HG02840 (cell line): ENCODE results near the gene SEMA7A.
A peak's percentile ranks its signal among the peaks of the same experiment; 100 is the strongest.
"Not testable (repeated sequence)": the region's sequence is repeated elsewhere in the genome, so short reads cannot be mapped to it uniquely, and the experiment has no call there.

ENCODE experiments used
- ATAC-seq: cut with Tn5 transposase; IDR thresholded peaks from one replicate; pipeline ENCODE4 v1.9.1; 2021; ENCODE audit warnings: mild to moderate bottlenecking, moderate library complexity, moderate number of reproducible peaks; ENCODE audit not compliant: unreplicated experiment, low FRiP score

SEMA7A gene

DNA sequence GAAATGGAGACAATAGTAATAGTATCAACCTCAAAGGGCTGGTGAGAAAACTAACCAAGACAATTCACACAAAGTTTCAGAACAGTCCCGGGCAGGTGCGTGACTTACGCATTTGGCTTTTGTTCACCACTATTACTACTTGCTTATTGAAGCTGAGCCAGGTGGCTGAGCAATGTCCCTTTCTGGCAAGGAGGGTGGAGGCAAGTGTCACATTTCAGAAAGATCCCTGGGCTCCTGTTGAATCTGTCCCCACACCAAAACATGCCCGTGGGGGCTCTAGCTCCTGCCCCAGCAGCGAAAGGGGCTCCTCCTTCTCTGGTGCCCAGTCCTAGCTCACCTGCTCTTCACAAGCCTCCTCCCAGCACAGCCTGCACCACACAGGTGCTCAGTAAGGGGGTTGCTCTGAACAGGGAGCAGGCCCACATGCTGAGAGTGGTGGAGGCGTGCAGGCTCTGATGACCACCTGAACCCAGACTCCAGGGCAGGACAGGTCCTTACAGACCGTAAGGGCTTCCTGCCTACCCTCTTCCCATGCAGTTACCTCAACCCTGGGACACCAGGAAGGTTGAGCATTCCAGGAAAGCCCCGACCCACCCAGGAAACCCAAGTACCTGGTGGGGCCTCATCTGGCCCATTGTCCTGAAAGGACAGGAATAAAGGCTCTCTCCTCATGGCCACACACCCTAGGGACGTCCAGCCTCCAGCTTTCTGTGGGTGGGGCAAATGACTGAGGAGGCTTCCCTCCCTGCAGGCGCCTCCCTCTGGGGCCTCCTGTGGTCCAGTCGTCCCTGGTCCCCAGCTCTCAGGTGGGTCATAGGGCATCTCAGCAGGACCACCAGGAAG, 32.6 kb downstream of the SEMA7A start:
- no peak for ATAC-seq

GRCh38 chr15:74400313-74400860, 33.4 kb downstream of the SEMA7A start:
- no peak for ATAC-seq

DNA sequence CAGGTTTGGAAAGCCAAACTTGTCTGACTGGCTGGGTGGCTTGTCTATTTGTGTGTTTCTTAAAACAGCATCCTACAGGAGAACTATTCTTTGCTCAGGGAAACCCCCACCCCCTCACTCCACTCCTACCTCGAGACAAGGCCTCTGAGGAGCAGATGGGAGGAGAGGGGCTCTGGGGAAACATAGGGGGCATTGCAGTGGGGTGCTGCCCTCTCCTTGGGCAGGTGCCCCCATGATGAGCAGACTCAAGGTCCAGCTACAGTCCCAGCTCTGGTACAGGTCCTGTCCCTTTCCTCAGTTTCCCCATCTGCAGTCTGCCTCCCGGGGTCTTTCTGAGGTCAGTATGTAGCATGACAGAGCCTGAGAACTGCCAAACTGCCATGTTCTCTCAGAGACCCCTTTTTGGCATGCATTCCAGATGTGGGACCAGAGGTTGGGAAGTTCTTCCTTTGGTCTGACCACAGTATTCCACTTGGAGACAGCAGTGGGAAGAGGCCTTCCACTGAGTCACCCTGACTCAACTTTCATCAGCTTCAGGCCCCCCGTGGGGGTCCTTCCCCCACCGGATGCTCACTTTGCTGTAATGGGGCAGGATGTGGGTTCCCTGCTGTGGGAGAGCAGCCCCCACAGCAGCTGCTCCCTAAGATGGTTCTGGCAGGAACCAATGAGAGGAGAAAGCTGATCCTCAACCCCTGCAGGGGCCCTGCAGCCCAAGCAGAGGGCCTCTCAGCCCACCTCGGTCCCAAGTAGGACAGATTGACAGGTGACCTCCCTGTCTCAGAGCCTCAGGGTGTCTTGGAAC, 34.0 kb downstream of the SEMA7A start:
- ATAC-seq, result no peak

GRCh38 chr15:74399100-74399499, 34.7 kb downstream of the SEMA7A start:
- ATAC-seq, result no peak

GRCh38 chr15:74398183-74398582, 35.6 kb downstream of the SEMA7A start:
- ATAC-seq, result no peak

DNA sequence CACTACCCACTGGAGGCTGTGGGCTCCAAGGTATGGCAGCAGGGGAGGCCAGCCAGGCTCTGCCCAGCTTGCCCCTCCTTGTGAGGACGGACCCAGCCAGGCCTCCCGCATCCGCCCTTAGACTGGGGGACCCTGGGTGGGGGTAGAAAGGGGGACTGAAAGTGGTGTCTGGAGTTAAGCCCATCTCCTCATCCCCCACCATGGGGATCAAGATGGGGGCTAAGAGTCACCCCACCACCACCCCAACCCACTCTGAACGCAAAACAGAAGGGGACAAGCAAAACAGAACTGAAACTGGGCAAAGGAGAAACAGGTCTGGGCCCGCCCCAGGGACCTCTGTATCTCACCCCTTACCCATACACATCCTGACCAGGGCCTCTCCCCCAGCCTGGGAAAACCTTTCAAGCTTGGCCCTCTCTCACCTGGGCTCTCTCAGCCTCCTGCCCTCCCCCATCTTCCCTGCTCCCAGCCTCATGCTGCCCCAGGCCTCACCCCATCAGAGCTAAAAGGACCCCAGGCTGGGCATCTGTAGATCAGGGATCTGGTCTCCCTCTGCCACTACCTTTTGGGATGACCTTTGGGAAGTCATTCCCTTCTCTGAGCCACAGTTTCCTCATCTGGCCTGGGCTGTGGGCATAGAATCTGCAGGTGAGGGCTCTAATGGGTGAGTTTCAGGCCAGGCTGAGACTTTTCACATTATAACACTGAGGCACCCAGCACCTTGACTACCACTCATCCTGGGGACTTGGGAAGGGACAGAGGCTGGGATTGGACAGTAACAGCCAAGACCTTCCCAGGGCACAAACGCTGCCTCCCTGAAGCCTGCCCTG, 36.3 kb downstream of the SEMA7A start:
- no peak for ATAC-seq

DNA sequence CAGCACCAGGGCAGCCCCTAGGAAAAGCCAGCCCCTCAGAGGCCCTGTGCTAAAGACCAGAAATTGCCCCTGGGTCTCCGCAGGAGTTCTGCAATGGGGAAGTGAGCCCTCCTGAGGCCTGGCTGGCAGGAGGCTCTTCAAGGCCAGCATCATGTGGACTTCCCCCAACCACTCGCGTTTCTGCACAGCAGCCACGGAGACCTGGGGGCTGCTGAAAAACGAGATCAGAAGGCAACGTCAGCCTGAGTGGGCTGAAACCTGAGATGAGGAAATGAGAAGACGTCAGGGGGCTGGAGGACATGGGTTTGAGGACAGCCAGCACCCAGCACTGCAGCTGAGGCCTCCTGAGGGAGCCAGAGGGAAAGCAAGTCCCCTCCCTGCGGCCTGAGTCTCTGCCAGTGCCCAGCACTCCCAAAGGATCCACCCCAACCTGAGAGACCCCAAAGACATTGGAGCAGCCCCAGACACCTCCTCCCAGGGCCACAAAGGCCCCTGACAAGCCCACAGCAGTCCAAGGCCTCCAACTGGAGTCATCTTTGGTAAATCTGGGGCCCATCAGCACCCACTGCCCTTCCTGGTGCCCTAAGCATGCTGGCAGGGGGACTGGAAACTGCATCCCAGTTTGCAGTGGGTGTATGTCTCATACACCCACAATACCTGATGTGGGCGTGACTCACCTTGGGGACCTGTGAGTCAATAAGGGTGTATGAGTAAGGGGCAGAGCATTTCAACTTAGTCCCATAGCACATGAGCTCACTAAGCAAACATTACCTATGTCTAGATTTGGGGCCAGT, 37.1 kb downstream of the SEMA7A start:
- peak; percentile 31 for ATAC-seq

DNA sequence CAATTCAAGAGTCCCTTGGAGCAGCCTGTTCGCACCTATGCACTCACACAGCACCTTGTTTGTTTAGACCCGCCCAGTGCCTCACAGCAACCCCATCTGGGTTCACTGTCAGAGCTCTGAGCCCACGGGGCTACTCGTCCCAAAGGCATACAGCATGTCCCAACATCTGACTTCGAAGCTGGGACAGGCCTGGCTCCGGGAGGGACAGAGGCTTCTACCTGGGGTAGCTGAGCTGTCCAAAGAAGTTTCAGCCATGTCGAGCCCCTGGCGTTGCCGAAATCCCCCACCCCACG, 37.7 kb downstream of the SEMA7A start:
- no peak for ATAC-seq

- ATAC-seq, result no peak
Measured at GRCh38 chr15:74395319-74396145, 38.2 kb downstream of the SEMA7A start.

DNA sequence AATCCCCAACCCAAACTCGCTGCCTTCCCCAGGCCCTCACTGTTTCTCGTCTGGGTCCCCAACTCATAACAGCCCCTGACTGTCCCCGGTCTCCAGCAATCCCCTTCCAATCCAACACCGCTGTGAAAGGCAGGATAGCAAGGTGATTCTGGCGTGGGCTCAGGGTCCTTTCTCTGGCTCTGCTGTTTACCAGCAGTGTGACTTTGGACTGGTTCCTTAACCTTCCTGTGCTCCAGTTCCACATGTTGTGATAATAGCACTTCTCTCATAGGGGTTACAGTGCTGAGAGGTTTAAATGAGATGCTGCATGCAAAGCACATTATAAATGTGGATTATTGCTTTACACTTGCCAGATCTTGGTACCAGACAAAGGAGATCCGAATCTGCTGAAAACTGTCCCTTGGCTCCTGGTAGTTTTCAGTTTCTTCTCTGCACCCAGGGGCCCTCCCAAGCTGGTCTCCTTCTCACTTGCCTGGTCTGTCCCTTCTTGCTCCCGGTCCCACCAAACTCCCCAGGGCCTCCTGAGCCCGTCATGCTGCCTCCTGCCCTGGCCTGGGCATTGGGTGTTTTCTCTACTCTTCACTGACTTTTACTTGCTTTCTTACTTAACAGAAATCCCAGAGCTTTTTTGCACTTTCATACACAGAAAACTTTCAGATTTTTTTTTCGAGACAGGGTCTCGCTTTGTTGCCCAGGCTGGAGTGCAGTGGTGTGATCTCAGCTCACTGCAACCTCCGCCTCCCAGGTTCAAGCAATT, 39.5 kb downstream of the SEMA7A start:
- no peak for ATAC-seq

DNA sequence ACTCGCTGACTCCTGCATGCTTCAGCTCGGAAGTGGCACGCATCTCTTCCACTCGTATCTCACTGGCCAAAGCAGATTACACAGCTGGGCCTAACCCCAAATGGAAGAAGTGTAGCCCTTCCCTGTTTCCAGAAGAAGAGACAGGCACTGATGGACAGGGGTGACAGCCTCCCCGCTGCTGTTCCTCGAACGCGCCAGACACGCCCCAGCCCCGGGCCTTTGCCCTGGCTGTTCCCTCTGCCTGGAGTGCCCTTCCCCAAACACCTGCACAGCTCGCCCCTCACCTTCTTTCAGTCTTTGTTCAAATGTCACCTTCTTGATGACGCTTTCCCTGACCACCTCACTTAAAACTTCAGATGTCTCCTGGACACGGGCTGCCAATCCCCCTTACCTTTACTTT, 40.3 kb downstream of the SEMA7A start:
- ATAC-seq, result no peak

DNA sequence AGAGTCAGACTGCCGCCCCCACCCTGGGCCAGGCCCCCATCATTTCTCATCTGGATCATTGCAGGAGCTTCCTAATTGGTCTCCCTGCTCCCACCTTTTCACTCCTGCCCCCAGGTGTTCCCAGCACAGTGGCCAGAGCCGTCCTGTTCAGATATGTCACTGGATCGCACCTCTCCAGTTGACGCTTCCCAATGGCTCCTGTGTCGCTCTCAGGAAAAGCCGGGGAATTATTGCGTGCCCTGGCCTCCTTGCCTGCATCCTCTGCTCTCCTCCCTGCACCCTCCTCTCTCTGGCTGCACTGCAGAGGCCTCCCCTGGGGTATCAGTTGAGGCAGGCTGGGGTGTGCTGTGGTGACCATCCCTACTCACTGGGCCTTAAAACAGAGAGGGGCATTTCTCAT, 40.9 kb downstream of the SEMA7A start:
- ATAC-seq, result no peak

GRCh38 chr15:74392451-74392830, 41.3 kb downstream of the SEMA7A start:
- ATAC-seq, result no peak

- no peak for ATAC-seq
Measured at GRCh38 chr15:74391582-74392450, 41.9 kb downstream of the SEMA7A start.

GRCh38 chr15:74390647-74391288, 43.0 kb downstream of the SEMA7A start:
- no peak for ATAC-seq

- not testable (repeated sequence) for ATAC-seq
Measured at GRCh38 chr15:74390049-74390646, 43.6 kb downstream of the SEMA7A start.
